Stimulated activated CD8-positive, alpha-beta memory T cell treated with anti-CD3 and anti-CD28 coated beads, Interleukin-4, amount 100 ng/mL, for 1 hour (primary cell): ENCODE results near the gene ASB10.

Source experiments
- DNase-seq, 2 donors: peaks; one replicate each; pipeline ENCODE4 v3.0.0-alpha.2; 2020; ENCODE audit warnings: low read depth in 2 of 2, low spot score in 1 of 2

Gene ASB10

DNA sequence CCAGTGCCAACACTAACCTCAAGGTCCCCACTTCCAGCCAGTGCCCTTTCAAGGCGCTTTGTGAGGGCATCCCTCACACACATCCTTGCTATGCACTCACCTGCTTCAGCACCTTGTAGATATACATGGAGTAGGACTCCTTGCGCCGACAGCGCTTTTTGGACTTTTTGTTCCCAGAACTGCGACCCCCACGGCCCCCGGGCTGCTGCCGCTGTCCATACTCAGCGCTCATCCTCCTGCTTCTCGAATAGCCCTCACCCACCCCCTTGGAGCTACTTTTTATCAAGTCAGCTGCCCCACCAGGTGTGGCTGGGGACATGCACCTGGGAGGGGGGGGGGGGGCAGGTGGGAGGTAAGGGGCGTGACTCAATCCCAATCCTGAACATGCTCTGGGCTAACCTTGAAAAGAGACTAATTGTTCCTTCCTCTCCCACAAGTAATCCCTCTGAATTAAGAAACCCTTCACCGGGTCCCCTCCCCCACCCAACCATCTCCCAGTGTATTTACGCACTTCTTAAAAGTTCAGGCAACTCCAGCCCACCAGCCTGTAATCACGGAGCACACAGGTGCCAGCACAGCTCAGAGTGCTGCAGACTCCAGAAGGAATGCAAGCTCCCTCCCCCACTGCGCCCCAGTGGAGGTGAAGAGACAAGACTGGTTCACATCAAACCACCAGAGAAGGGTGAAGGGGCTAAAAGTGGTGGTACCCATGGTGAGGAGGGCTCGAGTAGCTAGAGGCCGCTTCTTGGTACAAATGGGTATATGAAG is 23.2 kb upstream of the ASB10 start, which contains the start of gene H2BK1:
Gene H2BK1, minus strand, starts transcription at position 402 of the 768 bp plus-strand sequence. Its CDS starts 170 bp downstream, at position 232.
- DNase-seq = no peak

DNA sequence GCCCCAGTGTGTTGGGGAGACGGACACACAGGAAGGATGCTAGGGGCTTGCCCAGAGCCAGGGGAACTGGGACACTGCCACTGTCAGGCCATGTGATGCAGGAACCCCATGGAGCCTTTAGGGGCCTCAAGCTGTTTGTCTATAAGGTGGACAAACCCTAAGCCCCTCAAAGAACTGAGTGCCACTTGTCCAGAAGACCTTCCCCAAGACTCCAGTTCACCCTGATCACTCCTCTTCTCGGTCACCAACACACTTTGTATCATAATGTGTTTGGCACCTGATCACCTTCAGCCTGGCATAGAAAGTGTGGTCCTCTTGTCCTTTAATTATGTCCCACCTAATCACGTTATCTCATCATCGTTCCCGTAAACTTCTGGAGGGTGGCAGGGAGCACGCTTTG is 22.5 kb upstream of the ASB10 start:
- no peak for DNase-seq

DNA sequence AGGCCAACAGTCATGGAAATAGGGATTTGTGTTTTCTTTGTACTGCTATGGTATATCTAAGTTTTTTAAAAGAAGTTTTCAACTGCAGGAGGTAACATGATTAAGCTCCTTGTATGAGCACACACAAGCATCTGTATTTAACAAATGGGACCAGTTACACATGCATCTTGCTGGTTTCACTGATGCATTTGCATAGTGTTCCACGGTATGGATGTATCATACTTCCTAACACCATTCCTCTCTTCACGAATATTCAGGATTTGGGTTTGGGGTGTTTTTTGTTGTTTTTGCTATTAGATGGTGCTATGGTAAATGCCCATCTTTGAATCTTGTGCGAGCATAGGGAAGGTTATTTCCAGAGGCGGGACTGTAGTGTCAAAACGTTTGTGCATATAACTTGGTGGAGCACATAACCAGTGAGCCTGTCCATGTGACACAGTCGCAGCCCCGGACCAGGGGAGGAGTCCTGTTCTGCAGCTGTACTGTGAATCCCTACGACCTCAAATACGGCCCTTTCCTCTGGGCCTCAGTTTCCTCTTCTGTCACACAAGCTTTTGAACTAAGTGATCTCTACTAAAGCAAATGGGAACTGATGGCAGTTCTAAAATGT is 21.3 kb upstream of the ASB10 start:
- no peak for DNase-seq

DNA sequence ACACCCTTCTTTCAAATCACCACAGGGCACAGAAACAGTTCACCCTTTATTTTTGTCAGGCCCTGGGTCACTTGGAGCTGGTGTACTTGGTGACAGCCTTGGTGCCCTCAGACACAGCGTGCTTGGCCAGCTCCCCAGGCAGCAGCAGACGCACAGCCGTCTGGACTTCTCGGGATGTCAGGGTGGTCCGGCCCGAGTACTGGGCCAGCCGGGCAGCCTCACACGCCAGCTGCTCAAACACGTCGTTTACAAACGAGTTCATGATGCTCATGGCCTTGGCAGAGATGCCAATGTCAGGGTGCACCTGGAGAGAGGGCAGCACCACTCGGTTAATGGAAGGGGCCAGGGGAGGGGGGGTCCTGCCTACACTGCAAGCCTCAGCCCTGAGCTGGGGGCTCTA is 20.8 kb upstream of the ASB10 start:
- DNase-seq = no peak

DNA sequence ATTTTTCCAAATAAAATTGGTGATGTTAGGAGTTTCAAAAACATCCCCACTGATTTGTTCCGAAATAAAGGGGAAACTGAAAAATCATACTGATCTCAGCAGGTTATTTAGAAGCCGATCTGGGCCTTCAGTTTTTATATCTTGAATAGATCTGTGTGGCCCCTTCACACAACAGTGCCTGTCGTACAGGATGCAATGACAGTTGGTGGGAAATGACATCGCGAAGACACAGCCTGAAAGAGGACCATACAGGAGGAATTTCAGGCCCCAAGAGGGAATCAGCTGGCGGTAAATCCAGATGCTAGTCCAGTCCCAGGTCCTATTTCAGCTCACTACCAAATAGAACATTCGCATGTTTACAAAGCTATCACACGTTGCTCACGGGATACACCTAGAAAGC is 20.3 kb upstream of the ASB10 start:
- DNase-seq = no peak

DNA sequence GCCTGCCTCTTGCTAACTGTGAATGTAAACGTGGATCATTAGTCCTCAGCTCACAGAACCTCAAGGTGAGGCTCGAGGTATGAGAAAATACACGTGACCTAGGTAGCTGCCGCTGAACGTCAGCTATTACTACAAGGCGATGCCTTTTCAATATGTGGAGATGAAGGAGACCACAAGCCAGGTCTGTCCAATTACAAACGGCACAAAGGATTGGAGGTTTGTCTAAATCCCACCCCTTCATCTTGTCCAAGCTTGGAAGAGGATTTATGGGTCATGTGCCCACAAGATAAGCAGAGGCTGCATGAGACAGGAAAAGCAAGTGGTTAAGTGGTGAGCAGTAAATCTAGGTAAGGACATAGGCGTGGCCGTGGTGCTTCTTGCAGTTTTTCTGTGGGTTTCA is 19.9 kb upstream of the ASB10 start:
- DNase-seq = no peak

DNA sequence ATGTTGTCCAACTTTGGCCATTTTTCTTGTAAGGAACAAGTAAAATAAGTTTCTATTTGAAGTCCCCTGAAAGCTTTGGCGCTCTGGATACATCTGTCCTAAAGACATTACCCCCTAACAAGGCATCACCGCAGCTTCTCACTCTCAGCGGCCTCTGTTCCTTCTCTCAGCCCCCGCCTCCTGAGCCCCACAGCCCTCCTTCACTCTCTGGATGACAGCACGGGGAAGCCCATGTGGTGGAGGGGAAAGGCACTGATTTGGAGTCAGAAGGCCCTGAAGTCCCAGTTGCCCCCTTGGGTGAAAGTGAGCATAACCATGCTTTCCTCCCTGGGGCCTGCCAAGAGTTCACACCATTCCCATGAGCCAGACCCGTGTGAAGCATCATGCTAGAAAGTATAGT is 18.7 kb upstream of the ASB10 start:
- no peak for DNase-seq

DNA sequence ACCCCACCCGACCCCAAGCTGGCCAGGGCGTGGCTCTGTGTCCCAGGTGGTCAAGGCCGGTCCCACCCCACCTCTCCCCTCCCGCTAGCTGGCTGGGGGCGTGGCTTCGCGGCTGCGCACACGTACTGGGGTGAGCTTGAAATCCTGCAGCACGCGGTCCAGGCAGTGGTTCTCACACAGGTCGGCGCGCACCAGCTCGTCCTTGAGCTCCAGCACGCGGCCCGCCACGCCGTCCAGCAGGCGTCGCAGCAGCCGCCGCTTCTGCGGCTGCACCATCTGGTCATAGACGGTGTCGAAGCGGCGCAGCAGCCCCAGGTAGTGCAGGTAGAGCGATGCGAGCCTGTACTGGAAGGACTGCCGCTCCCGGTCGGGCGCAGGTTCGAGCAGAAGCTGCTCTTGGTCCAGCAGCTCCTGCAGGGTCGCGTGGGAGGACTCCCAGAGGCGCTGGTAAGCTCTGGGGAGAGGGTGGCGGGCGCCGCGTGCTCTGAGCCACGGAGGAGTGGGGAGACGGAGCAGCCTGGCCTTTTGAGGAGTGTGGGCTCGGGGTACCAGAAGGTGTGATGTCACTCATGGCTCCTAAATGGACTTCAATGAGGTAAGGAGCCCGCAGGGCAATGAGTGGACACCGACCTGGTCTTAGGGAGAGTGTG is 17.5 kb upstream of the ASB10 start:
- no peak for DNase-seq

DNA sequence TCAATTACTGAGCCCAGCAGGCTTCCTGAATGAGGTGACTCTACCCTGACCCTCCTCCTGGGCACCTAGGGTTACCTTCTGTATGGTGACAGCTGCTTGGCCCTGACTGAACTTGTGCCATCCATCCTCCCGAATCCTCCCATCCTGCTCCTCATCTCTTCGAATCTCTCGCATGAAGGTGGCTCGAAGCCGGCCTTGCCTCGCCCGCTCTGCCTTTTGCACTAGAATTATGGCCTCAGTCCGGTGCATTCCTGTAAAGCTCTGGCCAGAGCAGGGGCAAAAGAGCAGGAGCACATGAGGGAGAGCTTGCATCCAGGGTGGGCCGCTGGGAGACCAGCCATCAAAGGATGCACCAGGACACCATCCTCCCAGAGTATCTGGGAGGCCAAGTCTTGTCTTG is 15.8 kb upstream of the ASB10 start:
- no peak for DNase-seq

DNA sequence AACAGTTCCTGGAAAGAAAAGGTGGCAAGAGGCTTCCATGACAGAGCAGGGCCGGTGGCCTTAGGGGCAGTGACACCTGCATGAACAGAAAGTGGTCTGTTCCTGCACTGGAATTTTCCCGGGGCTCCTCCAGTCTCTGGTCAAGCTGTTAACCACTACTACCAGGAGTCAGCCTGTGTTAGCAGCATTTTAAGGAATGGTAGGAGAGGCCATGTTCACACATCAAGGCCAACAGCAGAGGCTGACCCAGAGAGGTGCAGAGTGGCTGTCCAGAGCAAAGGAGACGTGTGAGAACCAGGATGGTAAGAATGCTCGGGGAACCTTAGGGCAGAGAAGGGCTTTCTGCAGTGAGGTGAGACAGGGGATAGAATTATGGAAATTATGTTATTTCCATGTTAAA is 14.7 kb upstream of the ASB10 start:
- no peak for DNase-seq

DNA sequence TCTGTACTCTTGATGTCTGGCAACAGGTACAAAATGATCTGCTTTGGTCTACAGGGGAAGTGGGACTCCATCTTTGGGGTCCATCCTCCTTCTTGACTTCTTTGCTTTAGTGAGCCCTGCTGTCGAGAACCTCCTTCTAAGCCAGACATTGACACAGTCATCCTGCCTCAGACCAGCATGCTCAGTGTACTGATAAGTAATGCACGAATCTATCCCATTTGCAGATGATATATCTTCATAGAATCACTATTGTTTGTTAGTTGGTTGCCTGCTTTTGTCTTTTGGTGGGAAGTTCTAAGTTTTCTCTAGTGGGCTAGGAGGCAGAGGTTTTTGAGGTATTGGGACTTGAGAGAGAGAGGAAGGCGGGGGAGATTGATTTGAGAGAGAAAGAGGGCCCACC is 14.3 kb upstream of the ASB10 start:
- no peak for DNase-seq

DNA sequence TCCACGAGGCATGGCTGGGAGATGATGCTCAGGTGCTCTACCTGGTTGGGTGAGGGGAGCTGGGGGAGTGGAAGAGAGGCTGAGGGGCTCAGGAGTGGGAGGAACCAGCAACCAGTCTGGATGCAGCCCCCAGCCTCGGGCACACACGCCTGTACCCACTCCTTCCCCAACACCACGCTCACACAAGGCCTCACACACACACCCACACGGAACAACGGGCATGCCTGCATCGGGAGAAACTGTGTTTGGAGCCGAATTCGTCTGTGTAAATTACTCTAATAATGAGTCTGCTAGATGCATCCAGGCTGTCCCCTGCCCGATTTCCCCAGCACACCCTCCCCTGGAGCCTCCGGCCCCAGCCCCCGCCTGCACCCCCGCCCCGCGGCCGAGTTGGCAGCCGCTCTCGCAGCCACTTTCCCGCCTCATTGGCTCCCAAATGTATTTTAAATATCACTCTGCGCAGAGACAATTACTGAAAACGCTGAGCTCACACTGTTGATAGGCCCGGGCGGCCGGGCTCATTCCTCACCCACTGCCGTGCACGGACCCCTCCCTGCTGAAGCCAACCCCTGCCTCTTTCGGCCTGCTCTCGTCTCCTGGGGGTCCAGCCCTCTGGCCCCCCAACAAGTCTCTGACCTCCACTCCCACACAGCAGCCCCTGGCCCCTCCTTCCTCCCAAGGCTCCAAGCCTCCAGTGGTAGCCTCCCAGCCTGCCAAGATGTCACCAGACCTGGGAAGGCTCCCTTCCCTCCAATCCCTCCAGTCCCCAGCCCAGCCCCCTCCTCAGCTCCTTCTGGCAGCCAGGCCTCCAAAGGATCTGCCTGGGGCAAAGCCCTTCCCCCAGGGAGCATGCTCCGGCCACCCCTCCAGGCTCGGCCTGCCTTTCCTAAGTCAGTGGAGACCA is 12.1 kb upstream of the ASB10 start:
- no peak for DNase-seq

DNA sequence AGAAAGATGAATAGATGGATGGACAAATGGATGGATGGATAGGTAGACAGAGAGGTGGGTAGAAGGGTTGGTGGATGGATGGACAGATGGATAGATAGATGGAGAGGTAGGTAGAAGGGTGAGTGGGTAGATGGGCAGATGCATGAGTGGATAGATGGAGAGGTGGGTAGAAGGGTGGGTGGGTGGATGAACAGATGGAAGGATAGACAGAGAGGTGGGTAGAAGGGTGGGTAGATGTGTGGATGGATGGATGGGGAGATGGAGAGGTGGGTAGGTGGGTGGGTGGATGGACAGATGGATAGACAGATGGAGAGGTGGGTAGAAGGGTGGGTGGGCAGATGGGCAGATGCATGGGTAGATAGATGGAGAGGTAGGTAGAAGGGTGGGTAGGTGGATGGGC is 10.9 kb upstream of the ASB10 start:
- DNase-seq = no peak

DNA sequence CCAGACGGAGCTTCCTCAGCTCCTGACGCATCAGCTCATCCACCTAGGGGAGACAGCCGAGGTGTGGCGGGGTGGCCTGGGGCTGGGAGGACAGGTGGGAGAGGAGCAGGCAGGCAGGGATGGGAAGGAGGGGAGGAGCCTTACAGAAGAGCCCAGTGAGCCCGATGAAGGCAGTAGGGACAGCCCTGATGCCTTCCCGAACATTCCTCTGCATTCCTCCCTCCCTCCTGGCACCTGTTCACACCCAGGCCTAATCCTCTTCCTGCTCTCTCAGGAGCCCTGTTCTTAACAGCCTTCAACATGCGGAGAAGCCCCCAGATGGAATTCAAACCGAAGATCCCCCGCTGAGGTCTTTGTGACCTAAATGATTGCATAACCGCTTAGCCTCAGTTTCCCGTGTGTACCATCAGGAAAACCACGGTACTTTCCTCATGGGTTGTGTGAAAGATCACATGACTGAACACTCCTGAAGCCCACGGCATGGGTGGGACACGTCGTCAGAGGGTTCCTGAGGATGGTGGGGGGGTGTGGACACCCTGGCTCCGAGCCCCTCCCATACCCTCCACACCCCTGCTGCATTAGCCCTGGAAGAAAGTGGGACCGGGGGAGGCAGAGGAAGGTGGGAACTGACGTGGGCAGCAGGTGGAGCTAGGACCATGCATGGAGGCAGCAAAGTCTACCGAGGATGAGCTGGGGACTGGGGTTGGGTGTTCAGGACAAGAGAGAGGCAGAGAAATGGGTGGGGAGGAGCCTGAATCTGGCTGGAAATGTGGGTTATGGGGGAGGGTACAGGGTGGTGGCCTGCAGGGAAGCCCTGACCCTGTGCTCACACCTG is 8.8 kb upstream of the ASB10 start:
- DNase-seq = no peak

DNA sequence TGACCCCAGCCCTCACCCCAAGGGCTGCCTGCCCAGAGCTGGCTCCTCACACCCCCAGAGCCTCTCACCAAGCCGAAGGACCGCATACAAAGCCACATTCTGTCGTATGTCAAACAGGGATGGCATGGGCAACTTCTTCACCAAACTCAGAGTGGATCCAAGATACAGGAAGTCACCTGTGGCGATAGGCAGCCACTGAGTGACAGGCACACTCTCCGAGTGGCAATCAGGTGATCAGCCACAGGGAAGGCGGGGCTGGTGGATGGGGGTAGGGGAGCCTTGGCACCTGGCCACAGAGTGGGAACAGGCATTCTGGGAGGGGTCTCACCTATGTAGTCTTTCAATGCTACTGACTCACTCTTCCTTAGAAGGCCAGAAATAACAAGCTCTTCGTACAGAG is 7.1 kb upstream of the ASB10 start:
- no peak for DNase-seq

DNA sequence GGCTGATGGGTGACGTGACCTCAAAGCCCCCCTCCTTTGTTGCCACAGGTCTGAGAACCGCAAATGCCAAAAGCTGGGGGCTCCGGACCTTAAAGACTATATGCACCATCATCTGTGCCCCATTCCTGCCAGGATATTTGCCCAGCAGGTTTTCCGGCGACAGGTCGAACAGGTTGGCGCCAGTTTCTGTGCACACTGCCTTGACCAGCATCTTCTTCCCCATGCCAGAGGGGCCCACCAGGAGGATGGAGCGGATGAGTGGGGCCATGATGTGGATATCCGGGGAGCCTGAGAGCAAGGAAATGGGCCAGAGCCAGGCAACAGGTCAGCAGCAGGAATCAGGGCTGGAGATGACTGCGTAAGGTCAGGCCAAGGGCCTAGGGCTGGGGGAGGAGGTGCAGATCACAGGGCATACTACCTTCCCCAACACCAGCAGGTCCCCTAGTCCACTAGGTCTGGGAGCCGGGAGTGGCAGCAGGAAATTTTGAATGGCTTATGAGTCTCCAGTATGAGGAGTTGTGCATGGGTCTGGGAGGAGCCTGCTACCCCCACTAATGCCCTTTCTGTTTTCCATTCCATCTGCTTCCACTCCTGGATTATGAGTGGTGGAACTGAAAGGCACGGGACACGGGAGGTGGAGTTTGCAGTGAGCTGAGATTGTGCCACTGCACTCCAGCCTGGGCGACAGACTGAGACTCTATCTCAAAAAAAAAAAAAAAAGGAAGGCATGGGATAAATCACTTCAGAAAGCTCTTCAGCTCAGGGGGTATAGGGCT is 6.3 kb upstream of the ASB10 start:
- DNase-seq = no peak

DNA sequence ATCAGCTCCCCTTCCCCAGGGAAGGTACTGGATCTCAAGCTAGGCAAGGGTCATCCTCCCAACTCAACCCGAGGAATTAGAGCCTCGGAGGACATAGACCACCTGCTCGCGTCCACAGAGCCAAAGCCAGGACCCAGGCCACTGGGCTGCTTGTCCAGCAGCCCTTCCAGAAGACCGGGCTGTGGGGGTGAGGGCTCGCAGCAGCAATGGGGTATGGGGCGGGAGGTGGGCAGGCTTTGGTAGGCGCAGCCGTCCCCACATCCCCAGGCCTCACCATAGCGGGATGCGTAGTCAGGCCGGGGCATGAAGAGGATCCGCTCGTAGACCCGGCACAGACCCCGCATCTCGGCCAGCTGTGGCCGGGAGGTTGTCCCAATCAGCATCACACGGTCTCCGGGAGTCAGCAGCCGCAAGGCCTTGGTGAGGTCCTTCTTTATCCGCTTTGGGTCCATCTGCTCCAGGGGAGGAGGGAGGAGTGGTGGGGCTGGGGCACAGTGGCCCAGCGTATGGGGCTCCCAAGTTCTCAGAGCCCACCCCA is 5.0 kb upstream of the ASB10 start:
- no peak for DNase-seq

DNA sequence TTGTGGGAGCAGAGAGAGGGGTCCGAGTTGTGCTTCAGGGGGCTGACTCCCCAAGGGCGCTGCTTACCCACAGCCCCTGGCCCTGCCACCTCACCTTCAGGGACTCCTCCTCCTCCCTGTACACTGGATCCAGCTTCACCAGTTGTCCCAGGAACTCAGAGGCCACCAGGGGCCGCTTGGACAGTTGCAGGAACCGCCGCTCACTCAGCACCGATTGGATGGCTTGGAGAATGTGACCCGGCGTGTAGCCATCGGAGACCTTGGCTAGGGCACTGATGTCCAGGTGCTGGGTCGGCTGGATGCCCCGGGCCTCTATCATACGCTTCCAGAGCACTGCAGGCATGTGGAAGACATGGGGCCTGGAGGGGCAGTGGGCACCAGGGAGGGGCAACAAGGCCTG is 4.5 kb upstream of the ASB10 start:
- DNase-seq = no peak

DNA sequence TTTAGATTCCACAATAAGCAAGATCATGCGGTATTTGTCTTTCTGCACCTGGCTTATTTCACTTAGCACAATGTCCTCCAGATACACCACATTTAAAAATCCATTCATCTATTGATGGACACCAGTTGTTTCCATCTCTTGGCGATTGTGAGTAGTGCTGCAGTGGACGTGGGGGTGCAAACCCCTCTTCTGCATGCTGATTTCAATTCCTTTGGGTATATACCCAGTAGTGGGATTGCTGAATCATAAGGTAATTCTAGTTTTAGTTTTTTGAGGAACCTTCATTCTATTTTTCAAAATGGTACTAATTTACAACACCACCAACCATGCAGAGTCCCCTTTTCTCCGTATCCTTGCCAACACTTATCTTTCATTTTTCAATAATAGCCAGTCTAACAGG is 2.0 kb upstream of the ASB10 start:
- no peak for DNase-seq

DNA sequence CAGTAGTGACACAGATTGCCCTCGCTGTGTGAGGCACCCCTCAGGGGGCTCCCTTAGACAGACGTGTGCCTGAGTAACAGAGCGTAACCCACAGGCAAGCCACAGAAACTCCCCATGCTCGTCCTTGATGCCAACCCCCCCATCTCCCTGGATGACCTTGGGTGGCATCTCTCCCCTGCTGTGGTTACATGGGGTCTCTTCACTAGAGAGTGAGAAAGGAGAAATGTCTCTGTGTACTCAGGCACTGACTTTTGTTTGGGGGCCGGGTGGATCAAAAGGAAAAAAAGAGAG is 1.1 kb upstream of the ASB10 start:
- no peak for DNase-seq
